ENCODE measurements around the gene SRGAP3.

Gene SRGAP3

GRCh38 chr3:8988384-8988655, 261.1 kb downstream of the SRGAP3 start:
- no peak for DNase-seq (ENCODE audit: low read depth in 2 of 2)

GRCh38 chr3:8987645-8988383, 261.6 kb downstream of the SRGAP3 start:
- DNase-seq (ENCODE audit: low read depth in 2 of 2), result peak; percentile 31 to 49

GRCh38 chr3:8987226-8987625, 262.2 kb downstream of the SRGAP3 start:
- DNase-seq (ENCODE audit: low read depth in 2 of 2), result no peak

GRCh38 chr3:8986741-8987140, 262.7 kb downstream of the SRGAP3 start:
- no peak for DNase-seq (ENCODE audit: low read depth in 2 of 2)

GRCh38 chr3:8985876-8986275, 263.6 kb downstream of the SRGAP3 start:
- DNase-seq (ENCODE audit: low read depth in 2 of 2), result no peak

- no peak for DNase-seq (ENCODE audit: low read depth in 2 of 2)
Measured at GRCh38 chr3:8985411-8985831, 264.0 kb downstream of the SRGAP3 start.

GRCh38 chr3:8984526-8984925, 264.9 kb downstream of the SRGAP3 start:
- DNase-seq (ENCODE audit: low read depth in 2 of 2), result no peak

GRCh38 chr3:8984081-8984480, 265.4 kb downstream of the SRGAP3 start:
- no peak for DNase-seq (ENCODE audit: low read depth in 2 of 2)

GRCh38 chr3:8983591-8983990, 265.9 kb downstream of the SRGAP3 start:
- DNase-seq (ENCODE audit: low read depth in 2 of 2), result no peak

- no peak for DNase-seq (ENCODE audit: low read depth in 2 of 2)
Measured at GRCh38 chr3:8983026-8983425, 266.4 kb downstream of the SRGAP3 start.

- DNase-seq (ENCODE audit: low read depth in 2 of 2), result no peak
Measured at GRCh38 chr3:8982509-8982908, 266.9 kb downstream of the SRGAP3 start.

GRCh38 chr3:8981700-8982099, 267.7 kb downstream of the SRGAP3 start:
- DNase-seq (ENCODE audit: low read depth in 2 of 2), result no peak

- no peak for DNase-seq (ENCODE audit: low read depth in 2 of 2)
Measured at GRCh38 chr3:8981296-8981695, 268.1 kb downstream of the SRGAP3 start.

GRCh38 chr3:8980756-8981257, 268.6 kb downstream of the SRGAP3 start:
- DNase-seq (ENCODE audit: low read depth in 2 of 2), result no peak

GRCh38 chr3:8979262-8979661, 270.2 kb downstream of the SRGAP3 start:
- DNase-seq (ENCODE audit: low read depth in 2 of 2), result no peak

- no peak for DNase-seq (ENCODE audit: low read depth in 2 of 2)
Measured at GRCh38 chr3:8978551-8978950, 270.9 kb downstream of the SRGAP3 start.

GRCh38 chr3:8976540-8977182, 272.8 kb downstream of the SRGAP3 start:
- no peak for DNase-seq (ENCODE audit: low read depth in 2 of 2)

GRCh38 chr3:8975081-8976020, 274.1 kb downstream of the SRGAP3 start:
- no peak for DNase-seq (ENCODE audit: low read depth in 2 of 2)

GRCh38 chr3:8974458-8974857, 275.0 kb downstream of the SRGAP3 start:
- DNase-seq (ENCODE audit: low read depth in 2 of 2), result no peak

GRCh38 chr3:8972639-8973038, 276.8 kb downstream of the SRGAP3 start:
- DNase-seq (ENCODE audit: low read depth in 2 of 2), result no peak

GRCh38 chr3:8970971-8971589, 278.4 kb downstream of the SRGAP3 start:
- DNase-seq (ENCODE audit: low read depth in 2 of 2), result peak; percentile 57 to 62

GRCh38 chr3:8969241-8969640, 280.2 kb downstream of the SRGAP3 start:
- no peak for DNase-seq (ENCODE audit: low read depth in 2 of 2)

Measured in activated CD4-positive, alpha-beta T cell treated with anti-CD3 and anti-CD28 coated beads for 24 hours (primary cell).